Mesothelial cell of epicardium (in vitro differentiated cells): ENCODE results near the gene CLCN7. TPM values are rescaled to one million over a fixed set of nuclear protein-coding genes. Genes with fewer than 3 reads are reported as not detected.

Experiments used
- DNase-seq, 2 experiments: peaks; one replicate each; pipeline ENCODE4 v3.0.0; 2021; ENCODE audit warnings: low spot score in 2 of 2; ENCODE audit not compliant: unreplicated experiment in 2 of 2
- H3K27ac Mint-ChIP-seq: 2 replicates; pipeline ENCODE4 v1.8.0; 2021; ENCODE audit warnings: mixed read lengths
- H3K27me3 Mint-ChIP-seq: 2 replicates; pipeline ENCODE4 v1.8.0; 2021; ENCODE audit warnings: low read depth, mixed read lengths
- H3K36me3 Mint-ChIP-seq: 2 replicates; pipeline ENCODE4 v1.8.0; 2021; ENCODE audit warnings: mixed read lengths
- H3K4me1 Mint-ChIP-seq: 2 replicates; pipeline ENCODE4 v1.8.0; 2021; ENCODE audit warnings: mixed read lengths
- H3K4me3 Mint-ChIP-seq: 2 replicates; pipeline ENCODE4 v1.8.0; 2021; ENCODE audit warnings: mild to moderate bottlenecking, moderate library complexity, mixed read lengths
- H3K9me3 Mint-ChIP-seq: 2 replicates; pipeline ENCODE4 v1.8.0; 2021; ENCODE audit warnings: mixed read lengths
- total RNA-seq: library from RNA; stranded (reverse); gene quantifications from 3 replicates; pipeline ENCODE4 v1.2.1, GENCODE V29; 2021
- TF ChIP-seq, protein P1 (sequence below): fragments of 200-600 bp; sonication (generic); IDR thresholded peaks from one replicate; pipeline ENCODE4 v1.5.0; 2021; ENCODE audit warnings: antibody characterized with exemption; ENCODE audit not compliant: unreplicated experiment

CLCN7 gene
- total RNA-seq, 1 donor from 2014 or later, result 94.6 TPM

DNA sequence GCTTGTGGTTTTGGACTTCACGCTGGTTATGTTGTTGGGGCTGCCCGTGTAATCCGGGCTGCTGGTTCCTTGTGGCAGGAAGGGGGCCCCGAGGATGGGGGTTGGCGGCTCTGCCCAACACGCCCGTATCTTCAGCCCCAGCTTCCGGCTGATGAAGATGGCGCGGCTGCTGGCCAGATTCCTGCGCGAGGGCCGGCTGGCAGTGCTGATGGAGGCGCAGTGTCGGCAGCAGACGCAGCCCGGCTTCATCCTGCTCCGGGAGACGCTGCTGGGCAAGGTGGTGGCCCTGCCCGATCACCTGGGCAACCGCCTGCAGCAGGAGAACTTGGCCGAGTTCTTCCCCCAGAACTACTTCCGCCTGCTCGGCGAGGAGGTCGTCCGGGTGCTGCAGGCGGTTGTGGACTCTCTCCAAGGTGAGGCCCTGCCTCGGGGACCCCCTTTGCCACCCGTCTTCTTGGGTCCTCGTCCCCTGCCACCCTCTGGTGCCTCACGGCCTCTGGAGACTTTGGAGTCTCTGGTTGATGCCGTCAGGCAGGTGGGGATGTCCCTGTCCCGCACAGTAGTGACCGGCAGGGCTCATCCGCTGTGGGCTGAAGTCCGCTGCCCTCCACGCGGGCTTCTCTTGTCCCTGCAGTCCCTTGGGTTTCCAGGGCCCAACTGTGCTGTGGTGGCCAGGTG is 20.5 kb upstream of the CLCN7 start:
- Mint-ChIP-seq H3K36me3 (peaks cover 2% of the 10 kb centered on the region), H3K4me3 (peak overlapping the region; percentile 46), H3K27me3 (no peaks in the 10 kb centered on the region), H3K4me1 (peaks cover 13% of the 10 kb centered on the region), H3K9me3 (no peaks in the 10 kb centered on the region), H3K27ac (no peak overlapping the region)
- TF ChIP-seq, protein P1, sequence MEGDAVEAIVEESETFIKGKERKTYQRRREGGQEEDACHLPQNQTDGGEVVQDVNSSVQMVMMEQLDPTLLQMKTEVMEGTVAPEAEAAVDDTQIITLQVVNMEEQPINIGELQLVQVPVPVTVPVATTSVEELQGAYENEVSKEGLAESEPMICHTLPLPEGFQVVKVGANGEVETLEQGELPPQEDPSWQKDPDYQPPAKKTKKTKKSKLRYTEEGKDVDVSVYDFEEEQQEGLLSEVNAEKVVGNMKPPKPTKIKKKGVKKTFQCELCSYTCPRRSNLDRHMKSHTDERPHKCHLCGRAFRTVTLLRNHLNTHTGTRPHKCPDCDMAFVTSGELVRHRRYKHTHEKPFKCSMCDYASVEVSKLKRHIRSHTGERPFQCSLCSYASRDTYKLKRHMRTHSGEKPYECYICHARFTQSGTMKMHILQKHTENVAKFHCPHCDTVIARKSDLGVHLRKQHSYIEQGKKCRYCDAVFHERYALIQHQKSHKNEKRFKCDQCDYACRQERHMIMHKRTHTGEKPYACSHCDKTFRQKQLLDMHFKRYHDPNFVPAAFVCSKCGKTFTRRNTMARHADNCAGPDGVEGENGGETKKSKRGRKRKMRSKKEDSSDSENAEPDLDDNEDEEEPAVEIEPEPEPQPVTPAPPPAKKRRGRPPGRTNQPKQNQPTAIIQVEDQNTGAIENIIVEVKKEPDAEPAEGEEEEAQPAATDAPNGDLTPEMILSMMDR, result no peak
- no peak for DNase-seq

DNA sequence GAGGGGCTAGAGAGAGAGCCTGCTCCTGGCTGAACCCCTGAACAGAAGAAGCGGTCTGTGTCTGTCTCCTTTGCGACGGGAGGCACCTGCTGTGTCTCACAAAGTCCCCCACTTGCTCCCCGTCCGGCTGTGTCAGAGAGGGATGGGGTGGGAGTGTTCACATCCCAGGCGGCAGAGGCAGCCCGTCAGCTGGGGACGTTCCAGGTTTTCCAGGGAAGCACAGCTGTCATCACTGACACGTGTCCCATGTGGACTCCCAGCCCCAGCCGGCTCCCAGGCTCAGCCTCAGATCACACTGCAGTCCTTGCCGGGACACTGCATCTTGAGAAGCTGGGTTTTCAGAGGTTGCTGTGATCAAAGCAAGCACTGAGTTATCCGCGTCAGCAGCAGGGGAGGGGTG is 19.9 kb upstream of the CLCN7 start:
- TF ChIP-seq, protein P1, result no peak
- H3K9me3 Mint-ChIP-seq, result no peaks in the 10 kb centered on the region
- H3K27ac Mint-ChIP-seq, result no peak overlapping the region
- peak overlapping the region; percentile 85 for H3K4me3 Mint-ChIP-seq
- H3K27me3 Mint-ChIP-seq, result no peaks in the 10 kb centered on the region
- peaks cover 13% of the 10 kb centered on the region for H3K4me1 Mint-ChIP-seq
- peaks cover 2% of the 10 kb centered on the region for H3K36me3 Mint-ChIP-seq
- DNase-seq, result no peak

DNA sequence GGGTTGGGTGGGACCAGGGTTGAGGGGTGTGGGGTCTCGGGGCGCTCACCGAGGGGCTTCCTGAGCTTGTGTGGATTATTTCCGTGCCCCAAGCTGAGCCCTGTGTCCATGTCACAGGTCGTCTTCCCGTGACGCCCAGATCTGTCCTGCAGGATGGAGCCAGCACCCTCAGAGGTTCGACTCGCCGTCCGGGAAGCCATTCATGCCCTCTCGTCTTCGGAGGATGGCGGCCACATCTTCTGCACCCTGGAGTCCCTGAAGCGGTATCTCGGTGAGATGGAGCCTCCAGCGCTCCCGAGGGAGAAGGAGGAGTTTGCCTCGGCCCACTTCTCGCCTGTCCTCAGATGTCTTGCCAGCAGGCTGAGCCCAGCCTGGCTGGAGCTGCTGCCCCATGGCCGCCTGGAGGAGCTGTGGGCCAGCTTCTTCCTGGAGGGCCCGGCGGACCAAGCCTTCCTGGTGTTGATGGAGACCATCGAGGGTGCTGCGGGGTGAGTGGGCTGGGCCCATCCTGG is 19.4 kb upstream of the CLCN7 start:
- H3K27me3 Mint-ChIP-seq, result no peaks in the 10 kb centered on the region
- H3K36me3 Mint-ChIP-seq, result peaks cover 2% of the 10 kb centered on the region
- peak overlapping the region; percentile 43 for H3K27ac Mint-ChIP-seq
- peak in 1 of 2 experiments; percentile 52 for DNase-seq
- peak overlapping the region; percentile 85 for H3K4me3 Mint-ChIP-seq
- no peaks in the 10 kb centered on the region for H3K9me3 Mint-ChIP-seq
- H3K4me1 Mint-ChIP-seq, result peaks cover 13% of the 10 kb centered on the region
- TF ChIP-seq, protein P1, result peak; percentile 11

DNA sequence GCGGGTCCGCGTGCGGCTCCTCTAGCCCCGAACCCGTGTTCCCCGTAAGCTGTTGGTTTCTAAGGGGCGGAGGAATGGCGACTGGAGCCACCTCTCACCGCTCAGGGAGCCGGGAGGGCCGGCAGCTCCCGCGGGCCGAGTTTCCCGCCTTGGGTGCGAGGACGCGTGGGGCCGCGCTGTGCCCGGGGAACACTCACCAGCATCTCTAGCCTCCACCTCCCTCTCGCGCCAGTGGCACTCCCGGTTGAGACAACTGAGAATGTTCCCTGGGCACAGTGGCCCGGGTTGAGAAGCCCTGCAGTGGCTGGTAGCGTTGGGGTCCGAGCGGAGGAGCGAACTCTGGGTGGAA is 18.9 kb upstream of the CLCN7 start:
- Mint-ChIP-seq H3K4me3 (peak overlapping the region; percentile 85), H3K4me1 (peaks cover 13% of the 10 kb centered on the region), H3K27me3 (no peaks in the 10 kb centered on the region), H3K36me3 (peaks cover 2% of the 10 kb centered on the region), H3K9me3 (no peaks in the 10 kb centered on the region), H3K27ac (peak overlapping the region; percentile 76)
- TF ChIP-seq, protein P1, result no peak
- DNase-seq, result no peak

DNA sequence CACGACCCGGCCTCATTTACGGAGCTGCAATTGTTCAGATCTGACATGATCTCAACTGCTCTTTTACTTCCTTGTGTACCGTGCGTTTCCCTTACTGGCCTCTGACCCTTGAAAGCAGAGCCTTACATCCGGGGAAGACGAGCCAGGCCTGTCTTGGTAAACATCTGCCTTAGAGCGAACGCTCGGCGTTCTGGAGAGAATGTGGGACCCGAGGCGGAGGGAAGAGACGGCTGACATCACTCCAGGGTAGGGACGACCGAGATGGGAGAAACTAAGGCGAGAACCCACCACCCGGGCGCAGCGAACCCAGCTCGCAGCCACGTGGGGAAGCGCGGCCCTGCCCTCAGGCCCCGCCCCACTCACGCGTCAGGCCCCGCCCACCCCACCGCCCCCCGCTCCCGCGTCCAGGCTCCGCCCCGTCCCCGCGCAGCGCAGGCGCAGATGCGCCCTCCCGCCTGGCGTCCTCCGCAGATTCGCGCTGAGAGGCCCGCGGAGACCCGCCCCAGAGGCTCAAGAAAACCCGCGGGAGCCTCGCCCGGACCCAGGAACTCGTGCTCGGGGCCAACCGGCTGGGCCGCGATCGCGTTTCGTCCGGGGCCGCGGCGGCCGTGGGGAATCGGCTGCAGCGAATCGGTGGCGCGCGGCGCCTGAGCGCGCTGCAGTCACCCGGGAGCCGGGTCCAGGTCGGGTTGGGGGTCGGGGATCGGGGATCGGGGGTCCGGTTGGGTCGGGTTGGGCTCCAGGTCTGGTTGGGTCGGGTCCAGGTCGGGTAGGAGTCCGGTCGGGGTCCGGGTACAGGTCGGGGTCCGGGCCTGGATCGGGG is 18.3 kb upstream of the CLCN7 start, which contains the start of gene TELO2:
Gene TELO2 (plus strand): TSS at position 438 of the 823 bp plus-strand sequence. CDS start 922 bp downstream, outside the sequence.
- peak; percentile 84 to 90 for DNase-seq
- H3K36me3 Mint-ChIP-seq, result peaks cover under 1% of the 10 kb centered on the region
- peak within 1 kb of the TSS; percentile 85 for H3K4me3 Mint-ChIP-seq
- H3K9me3 Mint-ChIP-seq, result no peaks in the 10 kb centered on the region
- TF ChIP-seq, protein P1, result no peak
- peaks cover 13% of the 10 kb centered on the region for H3K4me1 Mint-ChIP-seq
- H3K27ac Mint-ChIP-seq, result peak within 1 kb of the TSS; percentile 93
- no peaks in the 10 kb centered on the region for H3K27me3 Mint-ChIP-seq
